Hepatocyte (in vitro differentiated cells): ENCODE measurements around the gene GLIS2. TPM values are rescaled to one million over a fixed set of nuclear protein-coding genes. Genes with fewer than 3 reads are reported as not detected.

ENCODE experiments used
- DNase-seq: peaks from one replicate; pipeline ENCODE4 v3.0.0-alpha.2; 2016; ENCODE audit warnings: low spot score
- H2AFZ ChIP-seq: fragments of 200-600 bp; sonication (generic); 2 replicates; pipeline ENCODE4 v1.6.0; 2016; ENCODE audit warnings: antibody characterized with exemption, mild to moderate bottlenecking
- H3K27ac ChIP-seq: fragments of 200-600 bp; sonication (generic); 2 replicates; pipeline ENCODE4 v1.5.1; 2016; ENCODE audit warnings: mild to moderate bottlenecking
- H3K27me3 ChIP-seq: fragments of 200-600 bp; sonication (generic); 2 replicates; pipeline ENCODE4 v1.6.1; 2016
- H3K36me3 ChIP-seq: fragments of 200-600 bp; sonication (generic); replicated peaks from 2 replicates; pipeline ENCODE4 v1.5.1; 2016; ENCODE audit warnings: low read depth; ENCODE audit not compliant: insufficient read depth
- H3K4me1 ChIP-seq: fragments of 200-600 bp; sonication (generic); 2 replicates; pipeline ENCODE4 v1.5.1; 2016; ENCODE audit warnings: mild to moderate bottlenecking, moderate library complexity; ENCODE audit not compliant: insufficient read depth
- H3K4me2 ChIP-seq: fragments of 200-600 bp; sonication (generic); 2 replicates; pipeline ENCODE4 v1.6.0; 2016
- H3K4me3 ChIP-seq: fragments of 200-600 bp; sonication (generic); 2 replicates; pipeline ENCODE4 v1.5.1; 2016; ENCODE audit warnings: mild to moderate bottlenecking
- H3K79me2 ChIP-seq: fragments of 200-600 bp; sonication (generic); 2 replicates; pipeline ENCODE4 v1.6.0; 2017; ENCODE audit warnings: mild to moderate bottlenecking
- H3K9me2 ChIP-seq: fragments of 200-600 bp; sonication (generic); replicated peaks from 2 replicates; pipeline ENCODE4 v1.6.0; 2017; ENCODE audit warnings: mild to moderate bottlenecking; ENCODE audit not compliant: insufficient read depth
- H3K9me3 ChIP-seq: fragments of 200-600 bp; sonication (generic); 2 replicates; pipeline ENCODE4 v1.5.1; 2016; ENCODE audit warnings: low read depth, mild to moderate bottlenecking
- H4K20me1 ChIP-seq: fragments of 200-600 bp; sonication (generic); 2 replicates; pipeline ENCODE4 v1.6.0; 2016; ENCODE audit warnings: mild to moderate bottlenecking; ENCODE audit not compliant: insufficient read depth, poor library complexity, severe bottlenecking
- EZH2 ChIP-seq: fragments of 200-600 bp; sonication (generic); IDR thresholded peaks from 2 replicates; pipeline ENCODE4 v1.6.1; 2016; ENCODE audit warnings: antibody characterized with exemption, mild to moderate bottlenecking, borderline replicate concordance
- EZH2phosphoT487 ChIP-seq: fragments of 200-600 bp; sonication (generic); IDR thresholded peaks from one replicate; pipeline ENCODE4 v1.6.1; 2018; ENCODE audit warnings: antibody characterized with exemption, mild to moderate bottlenecking, low read depth, moderate library complexity; ENCODE audit not compliant: unreplicated experiment, severe bottlenecking
- WGBS: methylation state at CpG from one replicate; pipeline ENCODE4 v1.1.6; 2016; ENCODE audit warnings: low lambda C conversion rate; ENCODE audit errors: missing lambda C conversion rate; 5-methylcytosine and 5-hydroxymethylcytosine counted together
- polyA plus RNA-seq: library from polyadenylated mRNA; unstranded; fragments of >200 nt; fragmentation: Nextera tagmentation; extraction: Ambion mirVana; gene quantifications from 2 replicates; pipeline ENCODE4 v1.2.1, GENCODE V29; 2016
- total RNA-seq: library from RNA; depleted of rRNA; stranded (reverse); fragments of >200 nt; gene quantifications from 2 replicates; pipeline ENCODE4 v1.2.3, GENCODE V29; 2014
- TF ChIP-seq, protein P1 (sequence below): fragments of 200-600 bp; sonication (generic); IDR thresholded peaks from 2 replicates; pipeline ENCODE4 v1.5.1; 2016; ENCODE audit warnings: antibody characterized with exemption, mild to moderate bottlenecking; ENCODE audit not compliant: poor library complexity

Gene GLIS2
- total and polyA plus RNA-seq, 2 experiments from 2014 or later, result 3.6 to 11.3 TPM

DNA sequence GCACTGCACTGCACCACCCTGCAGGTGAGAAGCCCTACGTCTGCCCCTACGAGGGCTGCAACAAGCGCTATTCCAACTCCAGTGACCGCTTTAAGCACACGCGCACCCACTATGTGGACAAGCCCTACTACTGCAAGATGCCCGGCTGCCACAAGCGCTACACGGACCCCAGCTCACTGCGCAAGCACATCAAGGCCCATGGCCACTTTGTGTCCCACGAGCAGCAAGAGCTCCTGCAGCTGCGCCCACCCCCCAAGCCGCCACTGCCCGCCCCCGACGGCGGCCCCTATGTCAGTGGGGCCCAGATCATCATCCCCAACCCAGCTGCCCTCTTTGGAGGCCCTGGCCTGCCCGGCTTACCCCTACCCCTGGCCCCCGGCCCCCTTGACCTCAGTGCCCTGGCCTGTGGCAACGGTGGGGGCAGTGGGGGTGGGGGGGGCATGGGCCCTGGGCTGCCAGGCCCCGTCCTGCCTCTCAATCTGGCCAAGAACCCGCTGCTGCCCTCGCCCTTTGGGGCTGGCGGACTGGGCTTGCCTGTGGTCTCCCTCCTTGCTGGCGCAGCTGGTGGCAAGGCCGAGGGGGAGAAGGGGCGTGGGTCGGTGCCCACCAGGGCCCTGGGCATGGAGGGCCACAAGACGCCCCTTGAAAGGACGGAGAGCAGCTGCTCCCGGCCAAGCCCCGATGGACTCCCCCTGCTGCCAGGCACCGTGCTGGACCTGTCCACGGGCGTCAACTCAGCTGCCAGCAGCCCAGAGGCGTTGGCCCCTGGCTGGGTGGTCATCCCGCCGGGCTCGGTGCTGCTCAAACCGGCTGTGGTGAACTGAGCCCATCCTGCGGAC lies 21.1 kb downstream of the GLIS2 start:
- no peaks in the 10 kb centered on the region for H3K9me2 ChIP-seq
- DNase-seq, result no peak
- no peaks in the 10 kb centered on the region for H3K9me3 ChIP-seq
- TF ChIP-seq EZH2 (no peak), EZH2phosphoT487 (no peak)
- TF ChIP-seq, protein P1, sequence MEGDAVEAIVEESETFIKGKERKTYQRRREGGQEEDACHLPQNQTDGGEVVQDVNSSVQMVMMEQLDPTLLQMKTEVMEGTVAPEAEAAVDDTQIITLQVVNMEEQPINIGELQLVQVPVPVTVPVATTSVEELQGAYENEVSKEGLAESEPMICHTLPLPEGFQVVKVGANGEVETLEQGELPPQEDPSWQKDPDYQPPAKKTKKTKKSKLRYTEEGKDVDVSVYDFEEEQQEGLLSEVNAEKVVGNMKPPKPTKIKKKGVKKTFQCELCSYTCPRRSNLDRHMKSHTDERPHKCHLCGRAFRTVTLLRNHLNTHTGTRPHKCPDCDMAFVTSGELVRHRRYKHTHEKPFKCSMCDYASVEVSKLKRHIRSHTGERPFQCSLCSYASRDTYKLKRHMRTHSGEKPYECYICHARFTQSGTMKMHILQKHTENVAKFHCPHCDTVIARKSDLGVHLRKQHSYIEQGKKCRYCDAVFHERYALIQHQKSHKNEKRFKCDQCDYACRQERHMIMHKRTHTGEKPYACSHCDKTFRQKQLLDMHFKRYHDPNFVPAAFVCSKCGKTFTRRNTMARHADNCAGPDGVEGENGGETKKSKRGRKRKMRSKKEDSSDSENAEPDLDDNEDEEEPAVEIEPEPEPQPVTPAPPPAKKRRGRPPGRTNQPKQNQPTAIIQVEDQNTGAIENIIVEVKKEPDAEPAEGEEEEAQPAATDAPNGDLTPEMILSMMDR, result no peak
- H2AFZ ChIP-seq, result no peak overlapping the region
- no peaks in the 10 kb centered on the region for H3K36me3 ChIP-seq
- no peak overlapping the region for H3K27ac ChIP-seq
- peaks cover 18% of the 10 kb centered on the region for H3K4me1 ChIP-seq
- peaks cover 30% of the 10 kb centered on the region for H3K79me2 ChIP-seq
- H4K20me1 ChIP-seq, result peaks cover 17% of the 10 kb centered on the region
- no peak overlapping the region for H3K4me2 ChIP-seq
- no peak overlapping the region for H3K4me3 ChIP-seq
- WGBS, result 93% methylated on average over 29 of the region's 41 CpGs
- H3K27me3 ChIP-seq, result no peaks in the 10 kb centered on the region

DNA sequence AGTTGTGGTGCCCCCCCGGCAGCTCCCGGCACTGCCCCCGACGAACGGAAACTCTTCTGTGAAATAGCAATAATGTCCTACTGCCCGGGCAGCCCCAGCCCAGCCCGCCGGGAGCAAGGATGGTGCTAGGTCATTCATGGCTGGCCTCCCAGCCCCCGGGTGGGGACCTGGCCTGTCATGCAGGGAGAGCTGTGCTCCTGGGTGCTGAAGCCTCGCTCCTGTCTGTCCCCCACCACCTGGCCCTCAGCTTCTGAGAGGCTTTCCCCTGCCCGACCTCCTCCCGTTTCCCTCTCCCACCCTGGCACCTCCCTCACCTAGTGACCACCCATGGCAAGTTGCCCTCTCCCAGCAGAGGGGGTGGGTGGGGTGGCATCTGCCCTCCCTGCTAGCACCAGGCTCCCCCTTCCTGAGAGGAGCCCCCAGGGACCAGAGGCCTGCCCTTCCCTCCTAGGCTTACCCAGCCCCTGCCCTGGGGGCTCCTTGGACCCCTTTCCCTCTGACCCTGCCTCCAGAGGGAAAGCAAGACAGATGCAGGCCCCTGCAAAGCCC lies 21.7 kb downstream of the GLIS2 start:
- no peaks in the 10 kb centered on the region for H3K36me3 ChIP-seq
- peaks cover 13% of the 10 kb centered on the region for H4K20me1 ChIP-seq
- no peaks in the 10 kb centered on the region for H3K9me3 ChIP-seq
- no peak for DNase-seq
- H3K27me3 ChIP-seq, result no peaks in the 10 kb centered on the region
- H3K4me3 ChIP-seq, result no peak overlapping the region
- TF ChIP-seq, protein P1, result no peak
- no peak for TF ChIP-seq EZH2phosphoT487
- no peak for TF ChIP-seq EZH2
- H3K4me2 ChIP-seq, result no peak overlapping the region
- H3K9me2 ChIP-seq, result no peaks in the 10 kb centered on the region
- 95% methylated on average over 9 of the region's 12 CpGs for WGBS
- H2AFZ ChIP-seq, result no peak overlapping the region
- no peak overlapping the region for H3K27ac ChIP-seq
- peaks cover 30% of the 10 kb centered on the region for H3K79me2 ChIP-seq
- peaks cover 18% of the 10 kb centered on the region for H3K4me1 ChIP-seq

DNA sequence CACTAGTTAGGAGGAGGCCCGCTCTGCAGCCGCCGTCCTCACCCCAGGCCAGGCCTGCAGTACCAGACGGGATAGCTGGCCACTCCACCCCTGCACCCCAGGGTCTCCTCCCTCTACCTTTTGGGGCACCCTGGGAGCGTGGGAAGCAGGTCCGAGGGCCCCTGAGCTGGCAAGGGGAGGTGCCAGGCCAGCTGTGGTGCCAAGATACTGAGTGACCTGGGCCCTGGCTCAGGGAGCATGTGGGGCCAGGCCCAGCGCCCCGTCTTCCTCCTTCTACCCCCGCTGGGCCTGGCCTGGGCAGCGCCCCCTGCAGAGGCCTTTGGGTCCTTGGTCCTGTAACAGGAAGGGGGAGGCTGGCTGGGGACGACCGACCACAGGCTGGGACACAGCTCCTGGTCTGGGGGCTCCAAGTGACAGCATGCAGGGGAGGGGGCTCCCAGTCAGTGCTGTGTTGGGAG lies 22.3 kb downstream of the GLIS2 start:
- Histone ChIP-seq H3K36me3 (no peaks in the 10 kb centered on the region), H3K9me3 (no peaks in the 10 kb centered on the region), H3K27me3 (no peaks in the 10 kb centered on the region), H3K4me3 (no peak overlapping the region), H2AFZ (no peak overlapping the region), H3K4me1 (peaks cover 18% of the 10 kb centered on the region), H4K20me1 (peaks cover 13% of the 10 kb centered on the region), H3K9me2 (no peaks in the 10 kb centered on the region), H3K27ac (no peak overlapping the region), H3K4me2 (no peak overlapping the region), H3K79me2 (peaks cover 30% of the 10 kb centered on the region)
- 89% methylated on average over 12 of the region's 12 CpGs for WGBS
- peak; percentile 8 for DNase-seq
- TF ChIP-seq, protein P1, result no peak
- TF ChIP-seq EZH2phosphoT487 (no peak), EZH2 (no peak)
